ENCODE results near the gene KRT37. TPM values are rescaled to one million over a fixed set of nuclear protein-coding genes. Genes with fewer than 3 reads are reported as not detected.
"Not testable (repeated sequence)": the region's sequence is repeated elsewhere in the genome, so short reads cannot be mapped to it uniquely, and the experiment has no call there.

The KRT37 gene
- total RNA-seq, 1 donor from 2014 or later, result not detected

GRCh38 chr17:41434005-41434404, 9.6 kb upstream of the KRT37 start:
- no peaks in the 10 kb centered on the region for H3K9me3 ChIP-seq
- DNase-seq (ENCODE audit: extremely low spot score in 2 of 2), result no peak
- intact Hi-C loops (cut with DNase I), result no loop called here
- no peaks in the 10 kb centered on the region for H3K36me3 ChIP-seq
- TF ChIP-seq POLR2A (IDR thresholded peaks at IDR 0.05), result no peak
- no peak for TF ChIP-seq POLR2AphosphoS5 (IDR thresholded peaks at IDR 0.05; ENCODE audit: insufficient read depth in 1 of 2, low read depth in 1 of 2)
- TF ChIP-seq, protein P1, sequence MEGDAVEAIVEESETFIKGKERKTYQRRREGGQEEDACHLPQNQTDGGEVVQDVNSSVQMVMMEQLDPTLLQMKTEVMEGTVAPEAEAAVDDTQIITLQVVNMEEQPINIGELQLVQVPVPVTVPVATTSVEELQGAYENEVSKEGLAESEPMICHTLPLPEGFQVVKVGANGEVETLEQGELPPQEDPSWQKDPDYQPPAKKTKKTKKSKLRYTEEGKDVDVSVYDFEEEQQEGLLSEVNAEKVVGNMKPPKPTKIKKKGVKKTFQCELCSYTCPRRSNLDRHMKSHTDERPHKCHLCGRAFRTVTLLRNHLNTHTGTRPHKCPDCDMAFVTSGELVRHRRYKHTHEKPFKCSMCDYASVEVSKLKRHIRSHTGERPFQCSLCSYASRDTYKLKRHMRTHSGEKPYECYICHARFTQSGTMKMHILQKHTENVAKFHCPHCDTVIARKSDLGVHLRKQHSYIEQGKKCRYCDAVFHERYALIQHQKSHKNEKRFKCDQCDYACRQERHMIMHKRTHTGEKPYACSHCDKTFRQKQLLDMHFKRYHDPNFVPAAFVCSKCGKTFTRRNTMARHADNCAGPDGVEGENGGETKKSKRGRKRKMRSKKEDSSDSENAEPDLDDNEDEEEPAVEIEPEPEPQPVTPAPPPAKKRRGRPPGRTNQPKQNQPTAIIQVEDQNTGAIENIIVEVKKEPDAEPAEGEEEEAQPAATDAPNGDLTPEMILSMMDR (IDR thresholded peaks at IDR 0.05), result no peak
- peaks cover 9% of the 10 kb centered on the region for H3K4me1 ChIP-seq
- no peak overlapping the region for H3K27ac ChIP-seq
- no peak overlapping the region for H3K4me3 ChIP-seq
- no peaks in the 10 kb centered on the region for H3K27me3 ChIP-seq

DNA sequence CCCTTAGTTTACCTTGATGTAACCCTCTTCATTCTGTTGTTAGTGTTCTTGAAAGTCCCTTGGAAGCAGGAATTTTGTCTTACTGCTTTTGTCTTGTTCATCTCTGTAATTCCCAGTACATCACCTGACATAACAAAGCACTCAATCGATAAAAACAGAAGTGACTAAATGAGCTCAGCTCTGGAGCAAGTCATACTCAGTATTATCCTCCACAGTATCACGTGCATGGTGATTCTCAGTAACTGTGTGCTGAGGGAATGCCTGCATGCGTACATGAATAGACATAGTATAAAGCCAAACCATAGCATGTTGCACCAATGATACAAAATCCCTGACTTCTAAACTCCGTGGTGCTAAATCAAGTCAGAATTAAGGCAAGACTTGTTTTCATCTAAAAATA, 9.2 kb upstream of the KRT37 start:
- Histone ChIP-seq H3K36me3 (no peaks in the 10 kb centered on the region), H3K4me1 (peaks cover 9% of the 10 kb centered on the region), H3K27ac (no peak overlapping the region), H3K27me3 (no peaks in the 10 kb centered on the region), H3K4me3 (no peak overlapping the region), H3K9me3 (no peaks in the 10 kb centered on the region)
- DNase-seq (ENCODE audit: extremely low spot score in 2 of 2), result no peak
- no peak for TF ChIP-seq POLR2A (IDR thresholded peaks at IDR 0.05)
- TF ChIP-seq POLR2AphosphoS5 (IDR thresholded peaks at IDR 0.05; ENCODE audit: insufficient read depth in 1 of 2, low read depth in 1 of 2), result no peak
- TF ChIP-seq, protein P1 (IDR thresholded peaks at IDR 0.05), result no peak
- intact Hi-C loops (cut with DNase I), result no loop called here

DNA sequence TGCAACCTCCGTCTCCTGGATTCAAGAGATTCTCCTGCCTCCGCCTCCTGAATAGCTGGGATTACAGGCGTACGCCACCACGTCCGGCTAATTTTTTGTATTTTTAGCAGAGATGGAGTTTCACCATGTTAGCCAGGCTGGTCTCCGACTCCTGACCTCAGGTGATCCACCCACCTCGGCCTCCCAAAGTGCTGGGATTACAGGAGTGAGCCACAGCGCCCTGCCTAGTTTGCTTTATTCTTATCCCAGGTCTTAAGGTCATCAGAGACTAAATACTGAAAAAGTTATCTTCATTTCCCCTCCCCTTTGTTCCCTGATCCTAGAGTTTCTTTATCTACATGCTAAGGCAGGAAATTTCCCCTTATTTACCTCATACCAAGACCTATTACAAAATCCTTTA, 6.0 kb upstream of the KRT37 start:
- intact Hi-C loops (cut with DNase I); H3K36me3 ChIP-seq; H3K27me3 ChIP-seq; H3K4me1 ChIP-seq; H3K4me3 ChIP-seq; H3K27ac ChIP-seq; DNase-seq (ENCODE audit: extremely low spot score in 2 of 2); H3K9me3 ChIP-seq: not testable (repeated sequence)

DNA sequence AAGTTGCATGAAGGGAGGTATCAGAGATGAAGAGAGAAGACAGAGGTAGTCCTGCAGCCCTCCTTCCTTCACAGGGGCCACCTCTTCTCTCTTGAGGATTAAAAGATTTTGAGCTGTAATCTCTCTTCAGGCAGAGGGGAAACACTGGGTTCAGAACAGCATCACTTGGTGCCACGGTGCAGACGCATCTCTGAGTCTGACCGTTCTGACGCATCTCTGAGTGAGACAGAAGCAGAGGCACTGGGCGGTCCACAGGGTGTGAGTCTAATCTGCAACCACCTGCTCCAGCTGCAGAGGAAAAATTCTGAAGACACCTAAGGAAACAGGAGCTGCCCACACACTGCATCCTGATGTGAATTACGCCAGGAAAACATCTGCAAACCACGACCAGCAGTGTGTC, 5.3 kb upstream of the KRT37 start:
- H3K4me3 ChIP-seq, result no peak overlapping the region
- H3K9me3 ChIP-seq, result no peaks in the 10 kb centered on the region
- intact Hi-C loops (cut with DNase I), result no loop called here
- H3K27ac ChIP-seq, result no peak overlapping the region
- no peaks in the 10 kb centered on the region for H3K27me3 ChIP-seq
- peaks cover 9% of the 10 kb centered on the region for H3K4me1 ChIP-seq
- TF ChIP-seq, protein P1 (IDR thresholded peaks at IDR 0.05), result no peak
- TF ChIP-seq POLR2AphosphoS5 (IDR thresholded peaks at IDR 0.05; ENCODE audit: insufficient read depth in 1 of 2, low read depth in 1 of 2) (no peak), POLR2A (IDR thresholded peaks at IDR 0.05) (no peak)
- no peaks in the 10 kb centered on the region for H3K36me3 ChIP-seq
- no peak for DNase-seq (ENCODE audit: extremely low spot score in 2 of 2)

DNA sequence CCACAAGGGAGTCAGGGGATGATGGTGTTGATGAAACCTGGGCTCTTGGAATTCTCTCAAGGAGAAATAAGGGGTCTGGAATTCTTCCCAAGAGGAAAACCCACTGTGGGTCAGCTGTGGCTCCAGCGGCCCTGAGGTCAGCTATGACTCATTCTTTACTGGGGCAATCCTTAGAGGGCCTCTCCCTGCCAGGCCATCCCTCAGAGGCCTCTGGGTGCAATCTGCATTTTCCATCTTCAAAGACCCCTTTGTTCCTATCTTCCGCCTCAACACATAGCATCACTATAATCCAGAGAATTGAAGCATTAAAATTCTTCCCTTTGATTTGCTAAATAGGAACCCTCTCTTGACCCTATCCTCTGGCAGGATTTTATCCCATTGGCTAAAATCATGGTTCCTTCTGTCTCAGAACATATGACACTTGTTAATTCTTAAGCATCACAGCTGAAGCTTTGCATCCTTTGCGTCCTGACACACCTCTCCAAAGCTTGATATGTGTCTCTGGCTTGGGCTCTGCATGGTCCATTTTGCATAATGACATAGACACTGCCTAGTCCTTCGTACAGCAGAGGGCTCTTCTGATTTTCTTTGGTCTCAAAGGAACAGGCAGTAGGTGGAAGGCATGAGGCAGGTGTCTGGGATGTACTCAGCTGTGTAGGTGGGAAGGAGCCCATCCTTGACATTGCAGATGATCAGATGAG, 4.4 kb upstream of the KRT37 start:
- intact Hi-C loops (cut with DNase I), result no loop called here

DNA sequence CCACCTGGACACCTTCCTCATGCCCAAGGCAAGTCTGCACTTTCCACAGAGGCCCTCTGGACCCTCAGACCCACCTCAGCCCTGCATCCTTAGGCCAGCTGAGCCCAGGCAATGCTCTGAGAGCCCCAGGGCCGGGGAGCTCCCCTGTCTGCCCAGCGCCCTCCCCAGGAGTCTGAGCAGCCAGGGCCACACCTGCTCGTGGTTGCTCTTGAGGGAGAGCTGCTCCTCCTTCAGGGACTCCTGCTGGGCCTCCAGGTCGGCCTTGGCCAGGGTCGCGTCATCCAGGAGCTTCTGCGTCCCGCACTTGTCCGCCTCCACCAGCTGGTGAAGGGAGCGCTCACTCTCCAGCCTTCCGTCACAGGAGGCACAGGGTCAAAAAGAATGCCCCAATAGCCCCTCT, 1.8 kb downstream of the KRT37 start:
- intact Hi-C loops (cut with DNase I); H3K4me3 ChIP-seq: not testable (repeated sequence)
- peaks cover 49% of the 10 kb centered on the region for H3K4me1 ChIP-seq

More for the DNA sequence above, 4.4 kb upstream of the KRT37 start:
- no peaks in the 10 kb centered on the region for H3K27me3 ChIP-seq
- TF ChIP-seq POLR2A (IDR thresholded peaks at IDR 0.05) (no peak), POLR2AphosphoS5 (IDR thresholded peaks at IDR 0.05; ENCODE audit: insufficient read depth in 1 of 2, low read depth in 1 of 2) (no peak)
- TF ChIP-seq, protein P1 (IDR thresholded peaks at IDR 0.05), result no peak
- no peak overlapping the region for H3K4me3 ChIP-seq
- no peaks in the 10 kb centered on the region for H3K36me3 ChIP-seq
- H3K4me1 ChIP-seq, result peaks cover 2% of the 10 kb centered on the region
- H3K27ac ChIP-seq, result no peak overlapping the region
- no peaks in the 10 kb centered on the region for H3K9me3 ChIP-seq
- no peak for DNase-seq (ENCODE audit: extremely low spot score in 2 of 2)

More for the DNA sequence above, 1.8 kb downstream of the KRT37 start:
- not testable (repeated sequence) for H3K9me3 ChIP-seq; DNase-seq (ENCODE audit: extremely low spot score in 2 of 2); H3K27me3 ChIP-seq; H3K27ac ChIP-seq; H3K36me3 ChIP-seq
